Measurements from ENCODE around the gene AP3D1. TPM values are rescaled to one million over a fixed set of nuclear protein-coding genes. Genes with fewer than 3 reads are reported as not detected.
A peak's percentile ranks its signal among the peaks of the same experiment; 100 is the strongest.

Gene AP3D1
- total RNA-seq, 1 donor from 2014 or later = 162 TPM

DNA sequence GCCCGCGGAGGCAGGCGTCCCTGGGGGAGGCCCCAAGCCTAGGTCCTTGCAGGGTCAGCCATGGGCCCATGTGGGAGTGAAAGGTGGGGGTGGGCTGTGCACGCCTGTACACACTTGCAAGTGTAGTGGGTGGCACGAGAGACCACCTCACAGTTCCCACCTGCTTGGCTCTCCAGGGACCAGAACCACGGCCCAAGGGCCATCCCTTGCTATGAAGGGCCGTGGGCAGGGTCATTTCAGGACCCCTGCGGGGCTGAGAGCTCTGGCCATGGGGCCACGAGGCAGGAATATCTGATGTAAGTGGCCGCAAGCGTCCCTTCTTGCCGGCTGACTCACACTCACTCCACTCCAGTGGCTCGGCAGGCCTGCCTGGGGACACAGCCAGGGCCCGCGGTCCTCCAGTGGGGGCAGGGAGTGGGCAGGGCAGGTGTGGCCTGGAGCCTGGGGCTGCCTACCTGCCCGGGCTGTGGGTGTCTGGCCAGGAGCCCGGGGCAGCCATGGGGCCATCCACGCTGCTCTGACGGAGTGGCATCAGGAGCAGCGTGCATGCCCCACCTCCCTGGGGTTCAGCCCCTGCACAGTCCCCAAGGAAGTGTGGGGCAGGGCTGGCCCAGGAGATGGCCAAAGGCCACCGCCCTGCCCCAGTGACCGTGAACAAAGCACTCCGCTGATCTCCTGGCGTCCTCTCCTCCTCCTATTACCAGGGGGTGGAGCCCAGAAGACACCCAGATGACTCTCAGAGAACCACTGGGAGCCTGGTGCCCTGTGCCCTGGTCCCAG is 91.8 kb downstream of the AP3D1 start:
- no peaks in the 10 kb centered on the region for H3K9me3 ChIP-seq (ENCODE audit: insufficient read depth, low read depth, low read length)
- H3K36me3 ChIP-seq (ENCODE audit: insufficient read depth, low read length) = no peaks in the 10 kb centered on the region
- no peaks in the 10 kb centered on the region for H3K9me3 Mint-ChIP-seq (ENCODE audit: unreplicated experiment)
- H3K4me3 Mint-ChIP-seq (ENCODE audit: unreplicated experiment) = peak overlapping the region; percentile 79
- no peaks in the 10 kb centered on the region for H3K36me3 Mint-ChIP-seq (ENCODE audit: low read depth, unreplicated experiment)
- H3K4me1 ChIP-seq (ENCODE audit: insufficient read depth, low read length) = peaks cover 37% of the 10 kb centered on the region
- H3K79me2 ChIP-seq (ENCODE audit: insufficient read depth, low read length) = no peaks in the 10 kb centered on the region
- DNase-seq (ENCODE audit: low read depth) = peak; percentile 56
- FAIRE-seq = no peak
- H3K27ac ChIP-seq (ENCODE audit: low read depth, low read length) = peak overlapping the region; percentile 92
- no peaks in the 10 kb centered on the region for H3K27me3 Mint-ChIP-seq (ENCODE audit: low read depth, unreplicated experiment)
- peak overlapping the region; percentile 55 for H3K9ac ChIP-seq (ENCODE audit: low read length)
- H2AFZ ChIP-seq (ENCODE audit: low read depth, low read length) = peak overlapping the region; percentile 64
- H3K27me3 ChIP-seq (ENCODE audit: insufficient read depth, low read length) = no peaks in the 10 kb centered on the region
- H3K4me2 ChIP-seq (ENCODE audit: low read length) = peak overlapping the region; percentile 99
- H3K4me3 ChIP-seq (ENCODE audit: insufficient read depth, low read depth, low read length) = no peak overlapping the region
- H3K4me1 Mint-ChIP-seq (ENCODE audit: low read depth, unreplicated experiment) = peaks cover 15% of the 10 kb centered on the region
- no peak for TF ChIP-seq EZH2 (IDR thresholded peaks at IDR 0.05; ENCODE audit: insufficient read depth, low read length)
- TF ChIP-seq, protein P1, sequence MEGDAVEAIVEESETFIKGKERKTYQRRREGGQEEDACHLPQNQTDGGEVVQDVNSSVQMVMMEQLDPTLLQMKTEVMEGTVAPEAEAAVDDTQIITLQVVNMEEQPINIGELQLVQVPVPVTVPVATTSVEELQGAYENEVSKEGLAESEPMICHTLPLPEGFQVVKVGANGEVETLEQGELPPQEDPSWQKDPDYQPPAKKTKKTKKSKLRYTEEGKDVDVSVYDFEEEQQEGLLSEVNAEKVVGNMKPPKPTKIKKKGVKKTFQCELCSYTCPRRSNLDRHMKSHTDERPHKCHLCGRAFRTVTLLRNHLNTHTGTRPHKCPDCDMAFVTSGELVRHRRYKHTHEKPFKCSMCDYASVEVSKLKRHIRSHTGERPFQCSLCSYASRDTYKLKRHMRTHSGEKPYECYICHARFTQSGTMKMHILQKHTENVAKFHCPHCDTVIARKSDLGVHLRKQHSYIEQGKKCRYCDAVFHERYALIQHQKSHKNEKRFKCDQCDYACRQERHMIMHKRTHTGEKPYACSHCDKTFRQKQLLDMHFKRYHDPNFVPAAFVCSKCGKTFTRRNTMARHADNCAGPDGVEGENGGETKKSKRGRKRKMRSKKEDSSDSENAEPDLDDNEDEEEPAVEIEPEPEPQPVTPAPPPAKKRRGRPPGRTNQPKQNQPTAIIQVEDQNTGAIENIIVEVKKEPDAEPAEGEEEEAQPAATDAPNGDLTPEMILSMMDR (IDR thresholded peaks at IDR 0.05; ENCODE audit: insufficient read depth, low read depth, low read length) = no peak
- H4K20me1 ChIP-seq (ENCODE audit: insufficient read depth, low read length) = no peaks in the 10 kb centered on the region
- H3K27ac Mint-ChIP-seq (ENCODE audit: unreplicated experiment) = peak overlapping the region; percentile 98

DNA sequence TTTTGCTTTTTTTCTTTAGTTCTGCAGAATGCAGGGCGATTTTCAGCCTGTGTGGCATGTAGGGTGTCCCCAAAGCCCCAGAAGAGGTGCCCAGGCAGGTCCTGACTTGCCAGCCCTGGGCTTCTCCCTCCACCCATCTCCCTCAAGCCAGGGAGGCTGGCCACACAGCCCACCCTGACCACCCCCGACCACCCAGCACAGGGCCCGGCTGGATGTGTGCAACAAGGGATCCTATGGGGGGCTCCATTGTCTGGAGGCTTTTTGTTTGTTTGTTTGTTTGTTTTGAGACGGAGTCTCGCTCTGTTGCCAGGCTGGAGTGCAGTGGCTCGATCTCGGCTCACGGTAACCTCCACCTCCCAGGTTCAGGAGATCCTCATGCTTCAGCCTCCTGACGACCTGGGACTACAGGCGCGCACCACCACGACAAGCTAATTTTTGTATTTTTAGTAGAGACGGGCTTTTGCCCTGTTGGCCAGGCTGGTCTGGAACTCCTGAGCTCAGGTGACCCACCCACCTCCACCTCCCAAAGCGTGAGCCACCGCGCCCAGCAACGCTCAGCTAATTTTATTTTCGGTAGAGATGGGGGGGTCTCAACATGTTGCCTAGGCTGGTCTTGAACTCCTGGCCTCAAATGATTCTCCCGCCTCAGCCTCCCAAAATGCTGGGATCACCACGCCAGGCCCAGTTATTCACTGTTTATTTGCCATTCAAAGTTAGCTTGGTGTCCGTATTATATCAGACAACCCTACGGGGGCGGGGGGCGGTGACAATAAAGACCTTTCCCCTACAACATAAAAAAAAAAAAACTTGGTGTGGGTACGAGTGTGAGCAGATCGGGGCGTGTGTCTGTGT is 92.6 kb downstream of the AP3D1 start:
- H3K27me3 Mint-ChIP-seq (ENCODE audit: low read depth, unreplicated experiment) = no peaks in the 10 kb centered on the region

More for the DNA sequence above, 92.6 kb downstream of the AP3D1 start:
- Histone ChIP-seq H3K36me3 (ENCODE audit: insufficient read depth, low read length) (no peaks in the 10 kb centered on the region), H3K9me3 (ENCODE audit: insufficient read depth, low read depth, low read length) (no peaks in the 10 kb centered on the region), H3K9ac (ENCODE audit: low read length) (peak overlapping the region; percentile 55), H3K4me3 (ENCODE audit: insufficient read depth, low read depth, low read length) (no peak overlapping the region), H4K20me1 (ENCODE audit: insufficient read depth, low read length) (no peaks in the 10 kb centered on the region), H3K4me1 (ENCODE audit: insufficient read depth, low read length) (peaks cover 37% of the 10 kb centered on the region), H3K27me3 (ENCODE audit: insufficient read depth, low read length) (no peaks in the 10 kb centered on the region), H3K79me2 (ENCODE audit: insufficient read depth, low read length) (no peaks in the 10 kb centered on the region), H3K27ac (ENCODE audit: low read depth, low read length) (peak overlapping the region; percentile 92), H3K4me2 (ENCODE audit: low read length) (peak overlapping the region; percentile 99), H2AFZ (ENCODE audit: low read depth, low read length) (no peak overlapping the region)
- DNase-seq (ENCODE audit: low read depth) = no peak
- Mint-ChIP-seq H3K36me3 (ENCODE audit: low read depth, unreplicated experiment) (no peaks in the 10 kb centered on the region), H3K9me3 (ENCODE audit: unreplicated experiment) (no peaks in the 10 kb centered on the region), H3K4me3 (ENCODE audit: unreplicated experiment) (no peak overlapping the region), H3K4me1 (ENCODE audit: low read depth, unreplicated experiment) (peaks cover 15% of the 10 kb centered on the region), H3K27ac (ENCODE audit: unreplicated experiment) (peak overlapping the region; percentile 98)
- no peak for TF ChIP-seq EZH2 (IDR thresholded peaks at IDR 0.05; ENCODE audit: insufficient read depth, low read length)
- TF ChIP-seq, protein P1 (IDR thresholded peaks at IDR 0.05; ENCODE audit: insufficient read depth, low read depth, low read length) = no peak
- no peak for FAIRE-seq

Measured in astrocyte (in vitro differentiated cells and primary cell).